H9 (cell line): Measurements from ENCODE around the gene ARHGDIA. TPM values are rescaled to one million over a fixed set of nuclear protein-coding genes. Genes with fewer than 3 reads are reported as not detected.
A peak's percentile ranks its signal among the peaks of the same experiment; 100 is the strongest.

Source experiments
- DNase-seq: peaks from one replicate; pipeline ENCODE4 v3.0.0-alpha.2; 2017
- H2AFZ ChIP-seq: one replicate; pipeline ENCODE4 v1.6.1; 2013; ENCODE audit warnings: mild to moderate bottlenecking, low read length, control low read depth, moderate library complexity
- H2AK5ac ChIP-seq: 2 replicates; pipeline ENCODE4 v1.6.1; 2013; ENCODE audit warnings: low read length, control low read depth, mixed read lengths; ENCODE audit not compliant: insufficient read length
- H2BK120ac ChIP-seq: one replicate; pipeline ENCODE4 v1.6.1; 2013; ENCODE audit warnings: low read depth, mild to moderate bottlenecking, low read length, control low read depth, inconsistent platforms; ENCODE audit not compliant: poor library complexity, severe bottlenecking
- H2BK12ac ChIP-seq: 2 replicates; pipeline ENCODE4 v1.6.1; 2013; ENCODE audit warnings: low read length, control low read depth, mixed read lengths, low read depth; ENCODE audit not compliant: insufficient read length
- H2BK15ac ChIP-seq: 2 replicates; pipeline ENCODE4 v1.6.1; 2013; ENCODE audit warnings: low read depth, low read length, control low read depth
- H2BK20ac ChIP-seq: one replicate; pipeline ENCODE4 v1.6.1; 2013; ENCODE audit warnings: low read depth, mild to moderate bottlenecking, low read length, control low read depth, inconsistent platforms; ENCODE audit not compliant: poor library complexity, severe bottlenecking
- H2BK5ac ChIP-seq: 2 replicates; pipeline ENCODE4 v1.6.1; 2013; ENCODE audit warnings: low read length, control low read depth, mixed read lengths; ENCODE audit not compliant: insufficient read length
- H3K14ac ChIP-seq: 2 replicates; pipeline ENCODE4 v1.6.1; 2013; ENCODE audit warnings: low read length, control low read depth; ENCODE audit not compliant: insufficient read depth
- H3K18ac ChIP-seq: 2 replicates; pipeline ENCODE4 v1.6.1; 2013; ENCODE audit warnings: low read depth, mild to moderate bottlenecking, mixed read lengths, low read length, control low read depth; ENCODE audit not compliant: insufficient read length
- H3K23ac ChIP-seq: 2 replicates; pipeline ENCODE4 v1.6.1; 2013; ENCODE audit warnings: low read length, control low read depth, mixed read lengths, low read depth; ENCODE audit not compliant: insufficient read length
- H3K23me2 ChIP-seq: 2 replicates; pipeline ENCODE4 v1.6.1; 2013; ENCODE audit warnings: low read depth, mild to moderate bottlenecking, mixed read lengths, low read length, control low read depth; ENCODE audit not compliant: insufficient read length, poor library complexity, severe bottlenecking
- H3K27ac ChIP-seq: 2 replicates; pipeline ENCODE4 v1.5.1; 2013; ENCODE audit warnings: low read length, control low read depth, mixed read lengths, low read depth; ENCODE audit not compliant: insufficient read length
- H3K27me3 ChIP-seq: 2 replicates; pipeline ENCODE4 v1.6.1; 2013; ENCODE audit warnings: low read length, control low read depth, inconsistent platforms; ENCODE audit not compliant: insufficient read depth
- H3K4ac ChIP-seq: 2 replicates; pipeline ENCODE4 v1.6.1; 2013; ENCODE audit warnings: low read depth, mild to moderate bottlenecking, control low read depth, inconsistent platforms, low read length, moderate library complexity
- H3K4me1 ChIP-seq: 2 replicates; pipeline ENCODE4 v1.6.1; 2013; ENCODE audit warnings: low read length, control low read depth, inconsistent platforms; ENCODE audit not compliant: insufficient read depth
- H3K4me2 ChIP-seq: 2 replicates; pipeline ENCODE4 v1.6.1; 2013; ENCODE audit warnings: low read length, control low read depth, mixed read lengths; ENCODE audit not compliant: insufficient read length, insufficient read depth
- H3K56ac ChIP-seq: 2 replicates; pipeline ENCODE4 v1.6.1; 2013; ENCODE audit warnings: low read depth, mild to moderate bottlenecking, mixed read lengths, low read length, control low read depth; ENCODE audit not compliant: insufficient read length
- H3K79me1 ChIP-seq: 2 replicates; pipeline ENCODE4 v1.6.1; 2013; ENCODE audit warnings: low read depth, mild to moderate bottlenecking, moderate library complexity, low read length, control low read depth, inconsistent platforms; ENCODE audit not compliant: insufficient read depth, poor library complexity, severe bottlenecking
- H3K79me2 ChIP-seq: 2 replicates; pipeline ENCODE4 v1.6.1; 2013; ENCODE audit warnings: low read length, control low read depth, inconsistent platforms; ENCODE audit not compliant: insufficient read depth
- H3K9ac ChIP-seq: 2 replicates; pipeline ENCODE4 v1.6.1; 2013; ENCODE audit warnings: low read length, control low read depth, mixed read lengths; ENCODE audit not compliant: insufficient read length; ENCODE audit errors: extremely low read depth
- H3K9me3 ChIP-seq: one replicate; pipeline ENCODE4 v1.6.1; 2013; ENCODE audit warnings: low read depth, low read length, inconsistent platforms; ENCODE audit not compliant: control insufficient read depth
- H3T11ph ChIP-seq: one replicate; pipeline ENCODE4 v1.6.1; 2013; ENCODE audit warnings: mild to moderate bottlenecking, low read length, control low read depth, inconsistent platforms
- H4K20me1 ChIP-seq: one replicate; pipeline ENCODE4 v1.6.1; 2013; ENCODE audit not compliant: control insufficient read depth, insufficient read length, insufficient read depth
- H4K5ac ChIP-seq: 2 replicates; pipeline ENCODE4 v1.6.1; 2013; ENCODE audit warnings: low read depth, mild to moderate bottlenecking, mixed read lengths, low read length, control low read depth; ENCODE audit not compliant: insufficient read length
- H4K8ac ChIP-seq: replicated peaks from 2 replicates; pipeline ENCODE4 v1.6.1; 2013; ENCODE audit warnings: low read length, control low read depth, mixed read lengths, low read depth; ENCODE audit not compliant: insufficient read length
- H4K91ac ChIP-seq: 2 replicates; pipeline ENCODE4 v1.6.1; 2013; ENCODE audit warnings: low read depth, mild to moderate bottlenecking, moderate library complexity, mixed read lengths, low read length, control low read depth; ENCODE audit not compliant: insufficient read length
- H3K27ac Mint-ChIP-seq, 3 experiments: 2 replicates in 2 of 3; 3 replicates in 1 of 3; pipeline ENCODE4 v1.8.0; 2020 to 2021; ENCODE audit warnings: mixed read lengths in 3 of 3, mild to moderate bottlenecking in 1 of 3, moderate library complexity in 1 of 3
- H3K27me3 Mint-ChIP-seq: 2 replicates; pipeline ENCODE4 v1.8.0; 2021; ENCODE audit warnings: low read depth, mild to moderate bottlenecking, moderate library complexity, mixed read lengths
- H3K36me3 Mint-ChIP-seq, 3 experiments: 2 replicates in 2 of 3; 3 replicates in 1 of 3; pipeline ENCODE4 v1.8.0; 2020 to 2021; ENCODE audit warnings: low read depth in 3 of 3, mixed read lengths in 3 of 3; ENCODE audit not compliant: insufficient read depth in 1 of 3
- H3K4me1 Mint-ChIP-seq, 2 experiments: 2 replicates each; pipeline ENCODE4 v1.8.0; 2020; ENCODE audit warnings: mixed read lengths in 2 of 2
- H3K4me3 Mint-ChIP-seq, 2 experiments: 2 replicates in 1 of 2; 3 replicates in 1 of 2; pipeline ENCODE4 v1.8.0; 2020 to 2021; ENCODE audit warnings: mild to moderate bottlenecking in 2 of 2, mixed read lengths in 2 of 2, moderate library complexity in 1 of 2
- H3K9me3 Mint-ChIP-seq, 2 experiments: 2 replicates in 1 of 2; 3 replicates in 1 of 2; pipeline ENCODE4 v1.8.0; 2020; ENCODE audit warnings: mild to moderate bottlenecking in 2 of 2, mixed read lengths in 2 of 2, moderate library complexity in 1 of 2
- WGBS: extraction: QIAGEN DNeasy Blood & Tissue Kit; methylation state at CpG from one replicate; pipeline ENCODE4 v1.1.7; 2013; ENCODE audit warnings: missing lambda C conversion rate, low lambda C conversion rate, mixed read lengths; ENCODE audit not compliant: insufficient read length; ENCODE audit errors: extremely low coverage; 5-methylcytosine and 5-hydroxymethylcytosine counted together
- total RNA-seq: library from RNA; stranded (reverse); gene quantifications from 2 replicates; pipeline ENCODE4 v1.2.1, GENCODE V29; 2021
- TF ChIP-seq, protein P1 (sequence below): fragments of 200-600 bp; sonication (generic); conservative IDR thresholded peaks from 3 replicates; pipeline ENCODE4 v1.8.0; 2021; ENCODE audit warnings: antibody characterized with exemption, mild to moderate bottlenecking

The ARHGDIA gene
- total RNA-seq, 1 experiment from 2014 or later, result 247 TPM

DNA sequence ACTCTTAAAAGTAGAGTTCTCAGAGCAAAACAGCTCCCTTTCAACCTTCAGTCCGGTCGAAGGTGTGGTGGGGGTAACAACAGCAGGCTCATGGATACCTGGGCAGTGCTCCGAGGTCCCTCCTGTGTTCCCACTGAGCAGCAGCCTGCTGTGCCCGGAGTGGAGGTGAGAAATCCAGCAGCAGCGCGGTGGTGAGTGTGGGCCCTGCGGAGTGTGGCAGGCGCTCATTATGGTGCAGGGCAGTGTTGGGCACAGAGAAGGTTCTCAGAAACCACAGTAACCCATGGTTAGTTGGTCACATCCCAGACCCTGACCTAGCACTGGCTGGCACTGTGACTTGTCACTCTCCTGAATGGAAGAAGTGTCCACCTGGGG is 5.8 kb downstream of the ARHGDIA start:
- WGBS, result no CpG with 5 or more reads among the region's 8 CpGs
- H3K27me3 ChIP-seq, result no peaks in the 10 kb centered on the region
- H4K91ac ChIP-seq, result no peak overlapping the region
- peaks cover 0 to 3% of the 10 kb centered on the region in 2 experiments; a peak in 1 of 5 replicates for H3K9me3 Mint-ChIP-seq
- H2AK5ac ChIP-seq, result no peak overlapping the region
- no peak overlapping the region for H3K14ac ChIP-seq
- TF ChIP-seq, protein P1, sequence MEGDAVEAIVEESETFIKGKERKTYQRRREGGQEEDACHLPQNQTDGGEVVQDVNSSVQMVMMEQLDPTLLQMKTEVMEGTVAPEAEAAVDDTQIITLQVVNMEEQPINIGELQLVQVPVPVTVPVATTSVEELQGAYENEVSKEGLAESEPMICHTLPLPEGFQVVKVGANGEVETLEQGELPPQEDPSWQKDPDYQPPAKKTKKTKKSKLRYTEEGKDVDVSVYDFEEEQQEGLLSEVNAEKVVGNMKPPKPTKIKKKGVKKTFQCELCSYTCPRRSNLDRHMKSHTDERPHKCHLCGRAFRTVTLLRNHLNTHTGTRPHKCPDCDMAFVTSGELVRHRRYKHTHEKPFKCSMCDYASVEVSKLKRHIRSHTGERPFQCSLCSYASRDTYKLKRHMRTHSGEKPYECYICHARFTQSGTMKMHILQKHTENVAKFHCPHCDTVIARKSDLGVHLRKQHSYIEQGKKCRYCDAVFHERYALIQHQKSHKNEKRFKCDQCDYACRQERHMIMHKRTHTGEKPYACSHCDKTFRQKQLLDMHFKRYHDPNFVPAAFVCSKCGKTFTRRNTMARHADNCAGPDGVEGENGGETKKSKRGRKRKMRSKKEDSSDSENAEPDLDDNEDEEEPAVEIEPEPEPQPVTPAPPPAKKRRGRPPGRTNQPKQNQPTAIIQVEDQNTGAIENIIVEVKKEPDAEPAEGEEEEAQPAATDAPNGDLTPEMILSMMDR, result no peak
- no peak overlapping the region for H3K56ac ChIP-seq
- no peak overlapping the region for H2BK12ac ChIP-seq
- H4K20me1 ChIP-seq, result no peaks in the 10 kb centered on the region
- no peak overlapping the region for H3K27ac Mint-ChIP-seq
- no peaks in the 10 kb centered on the region for H3K9me3 ChIP-seq
- no peak overlapping the region for H2BK5ac ChIP-seq
- no peak overlapping the region for H2BK120ac ChIP-seq
- no peak overlapping the region for H3K27ac ChIP-seq
- no peak overlapping the region for H3K23ac ChIP-seq
- H3K18ac ChIP-seq, result no peak overlapping the region
- H3K4me3 Mint-ChIP-seq, result peak overlapping the region in 1 of 2 experiments; percentile 26; a peak in 1 of 5 replicates
- no peak overlapping the region for H2BK20ac ChIP-seq
- H3K36me3 Mint-ChIP-seq, result peaks cover 13 to 33% (median 32%) of the 10 kb centered on the region in 3 experiments; a peak in 6 of 7 replicates
- no peak overlapping the region for H2BK15ac ChIP-seq
- no peak for DNase-seq
- H3K4me1 ChIP-seq, result no peaks in the 10 kb centered on the region
- H3K79me1 ChIP-seq, result peaks cover 2% of the 10 kb centered on the region
- H3K23me2 ChIP-seq, result peaks cover 9% of the 10 kb centered on the region
- peaks cover 2% of the 10 kb centered on the region for H3K27me3 Mint-ChIP-seq
- H4K8ac ChIP-seq, result no peak overlapping the region
- peaks cover 21 to 39% of the 10 kb centered on the region in 2 experiments for H3K4me1 Mint-ChIP-seq
- H3T11ph ChIP-seq, result no peak overlapping the region
- no peak overlapping the region for H3K9ac ChIP-seq
- no peaks in the 10 kb centered on the region; the same call in 1 of the 2 replicates for H3K79me2 ChIP-seq
- H4K5ac ChIP-seq, result no peak overlapping the region
- no peak overlapping the region for H3K4ac ChIP-seq
- no peak overlapping the region for H2AFZ ChIP-seq
- no peak overlapping the region for H3K4me2 ChIP-seq
